Tibial artery (tissue), 4 donors: Measurements from ENCODE around the gene P2RX2.

Experiments used
- DNase-seq, 2 donors: peaks; one replicate each; pipeline ENCODE4 v3.0.0-alpha.2; 2019
- H3K27ac ChIP-seq, 2 donors: fragments of 200-600 bp; sonication (generic) in 1 of 2; 1 replicate in 1 of 2; 2 replicates in 1 of 2; pipeline ENCODE4 v1.5.1; 2018 to 2019; ENCODE audit warnings: mild to moderate bottlenecking in 1 of 2
- H3K27me3 ChIP-seq, 2 donors: fragments of 200-600 bp; sonication (generic) in 1 of 2; one replicate each; pipeline versions ENCODE4 v1.5.1 to v1.6.0; 2016 to 2019
- H3K36me3 ChIP-seq, 3 donors: fragments of 200-600 bp; sonication (generic) in 2 of 3; one replicate each; pipeline ENCODE4 v1.5.1; 2016 to 2019; ENCODE audit warnings: mild to moderate bottlenecking in 2 of 3
- H3K4me1 ChIP-seq, 4 donors: fragments of 200-600 bp; sonication (generic) in 2 of 4; 1 replicate in 3 of 4; 2 replicates in 1 of 4; pipeline ENCODE4 v1.5.1; 2016 to 2019
- H3K4me3 ChIP-seq, 2 donors: fragments of 200-600 bp; sonication (generic) in 1 of 2; 1 replicate in 1 of 2; 2 replicates in 1 of 2; pipeline ENCODE4 v1.5.1; 2018 to 2019; ENCODE audit warnings: mild to moderate bottlenecking in 2 of 2
- H3K9me3 ChIP-seq, 3 donors: fragments of 200-600 bp; sonication (generic) in 1 of 3; one replicate each; pipeline ENCODE4 v1.5.1; 2016 to 2019
- CTCF ChIP-seq, 2 experiments: fragments of 200-600 bp in 1 of 2; fragments of 450-650 bp in 1 of 2; IDR thresholded peaks; one replicate each; pipeline ENCODE4 v1.5.1; 2017 to 2019; ENCODE audit warnings: antibody characterized with exemption in 2 of 2, mild to moderate bottlenecking in 1 of 2, moderate library complexity in 1 of 2
- intact Hi-C: fragments of 100-400 bp; cut with DNase I; formaldehyde crosslinking; loops from one replicate; pipeline ENCODE4 v1.15.0; 2023; ENCODE audit warnings: low total_unique reads

P2RX2 gene

GRCh38 chr12:132622437-132623071, 4.0 kb downstream of the P2RX2 start:
- Histone ChIP-seq H3K9me3 (peaks cover 0 to 1% (median 0%) of the 10 kb centered on the region in 3 donors), H3K36me3 (peaks cover 0 to 28% (median 22%) of the 10 kb centered on the region in 3 donors), H3K4me1 (peaks cover 0 to 31% (median 12%) of the 10 kb centered on the region in 4 donors), H3K27me3 (peaks cover 5 to 36% of the 10 kb centered on the region in 2 donors), H3K4me3 (no peak overlapping the region), H3K27ac (no peak overlapping the region)
- no peak for DNase-seq
- TF ChIP-seq CTCF (IDR thresholded peaks at IDR 0.05), result no peak
- intact Hi-C loops, result no loop called here

- Histone ChIP-seq H3K36me3 (peaks cover 0 to 28% (median 22%) of the 10 kb centered on the region in 3 donors), H3K27me3 (peaks cover 3 to 31% of the 10 kb centered on the region in 2 donors), H3K4me1 (peaks cover 0 to 27% (median 11%) of the 10 kb centered on the region in 4 donors), H3K4me3 (no peak overlapping the region), H3K27ac (no peak overlapping the region), H3K9me3 (no peaks in the 10 kb centered on the region)
- TF ChIP-seq CTCF (IDR thresholded peaks at IDR 0.05), result no peak
- intact Hi-C loops, result no loop called here
- DNase-seq, result no peak
Measured at GRCh38 chr12:132623072-132623869, 4.7 kb downstream of the P2RX2 start.

- Histone ChIP-seq H3K9me3 (no peaks in the 10 kb centered on the region), H3K27ac (no peak overlapping the region), H3K4me3 (no peak overlapping the region), H3K36me3 (peaks cover 3 to 33% (median 29%) of the 10 kb centered on the region in 3 donors), H3K27me3 (peaks cover 2 to 22% of the 10 kb centered on the region in 2 donors), H3K4me1 (peaks cover 0 to 17% (median 8%) of the 10 kb centered on the region in 4 donors)
- intact Hi-C loops, result no loop called here
- no peak for DNase-seq
- TF ChIP-seq CTCF (IDR thresholded peaks at IDR 0.05), result no peak
Measured at GRCh38 chr12:132624186-132624855, 5.7 kb downstream of the P2RX2 start.

DNA sequence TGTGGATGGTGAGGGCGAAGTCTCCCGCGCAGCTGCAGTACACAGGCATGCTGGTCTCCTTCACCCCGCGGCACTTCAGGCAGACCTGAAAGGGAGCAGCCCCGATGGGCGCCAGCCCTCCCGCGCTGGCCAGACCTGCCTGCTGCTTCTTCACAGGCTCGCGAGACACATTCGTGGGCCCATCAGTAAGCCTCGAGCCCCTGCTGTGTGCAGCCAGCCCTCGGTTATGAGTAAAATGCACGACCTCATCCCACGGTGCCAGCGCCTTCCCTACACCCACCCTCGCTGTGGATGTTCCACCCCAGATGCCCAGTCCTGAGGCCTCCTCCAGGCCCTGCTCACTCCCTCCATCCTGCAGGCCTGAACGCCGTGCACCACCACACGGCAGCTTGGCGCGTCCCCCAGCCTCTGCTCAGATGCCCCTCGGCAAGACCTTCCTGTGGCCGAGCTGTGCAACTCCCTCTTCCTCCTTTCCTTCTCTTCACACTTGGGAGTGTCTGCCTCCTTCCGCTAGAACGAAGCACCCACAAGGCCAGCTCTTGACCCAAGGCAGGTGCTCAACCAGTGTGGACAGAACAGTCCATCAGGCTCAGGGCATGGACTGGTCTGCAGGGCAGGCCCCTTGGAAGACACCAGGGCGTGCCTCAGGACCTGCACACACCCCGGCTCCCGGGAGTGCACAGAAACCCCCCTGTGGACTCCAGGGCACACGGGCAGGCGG, 6.5 kb downstream of the P2RX2 start:
- H3K4me1 ChIP-seq, result peaks cover 0 to 13% (median 8%) of the 10 kb centered on the region in 4 donors
- TF ChIP-seq CTCF (IDR thresholded peaks at IDR 0.05), result no peak
- no peak overlapping the region for H3K4me3 ChIP-seq
- intact Hi-C loops, result no loop called here
- peaks cover 10 to 41% (median 37%) of the 10 kb centered on the region in 3 donors for H3K36me3 ChIP-seq
- H3K27me3 ChIP-seq, result peaks cover 0 to 14% of the 10 kb centered on the region in 2 donors
- no peak for DNase-seq
- H3K9me3 ChIP-seq, result no peaks in the 10 kb centered on the region
- no peak overlapping the region for H3K27ac ChIP-seq

DNA sequence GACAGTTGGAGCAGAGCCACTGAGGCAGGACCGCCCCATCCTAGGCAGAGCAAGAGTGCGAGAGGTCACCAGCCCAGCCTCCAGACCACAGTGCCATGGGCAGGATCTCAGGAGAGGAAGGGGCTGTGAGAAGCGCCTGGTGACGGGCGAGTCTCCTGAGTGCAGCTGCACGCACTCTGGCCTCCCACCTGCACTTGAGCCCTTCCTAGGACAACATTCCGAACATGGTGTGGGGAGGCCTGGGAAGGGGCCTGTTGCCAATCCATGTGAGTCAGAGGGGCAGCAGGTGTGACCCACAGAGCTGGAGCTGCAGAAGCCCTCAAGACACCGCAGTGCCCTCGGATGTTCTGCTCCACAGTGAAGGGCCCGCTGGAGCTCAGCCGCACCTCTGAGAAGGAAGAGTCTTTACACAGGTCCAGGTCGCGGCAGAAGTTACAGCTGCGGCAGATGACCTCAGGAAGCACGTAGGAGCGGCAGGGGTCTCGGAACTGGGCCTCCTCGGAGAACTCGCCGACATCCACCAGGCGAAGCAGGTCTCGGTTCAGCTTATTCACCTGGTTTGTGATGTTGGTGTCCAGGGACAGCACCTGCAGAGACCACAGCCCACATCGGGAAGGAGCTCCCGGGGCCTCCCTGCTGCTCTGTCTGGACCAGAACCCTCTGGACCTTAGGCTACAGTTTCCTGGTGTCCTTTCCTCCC, 7.3 kb downstream of the P2RX2 start:
- intact Hi-C loops, result no loop called here
- Histone ChIP-seq H3K27me3 (peaks cover 0 to 6% of the 10 kb centered on the region in 2 donors), H3K27ac (no peak overlapping the region), H3K4me1 (peaks cover 0 to 13% (median 8%) of the 10 kb centered on the region in 4 donors), H3K36me3 (peaks cover 19 to 49% (median 45%) of the 10 kb centered on the region in 3 donors), H3K9me3 (no peaks in the 10 kb centered on the region), H3K4me3 (no peak overlapping the region)
- no peak for TF ChIP-seq CTCF (IDR thresholded peaks at IDR 0.05)
- DNase-seq, result no peak
